Bone marrow (tissue), 2 donors: ENCODE data around the gene ABLIM2.

Experiments used
- DNase-seq, 2 donors: peaks; one replicate each; lab custom pipeline; 2025; lab: John Stamatoyannopoulos, UW

The ABLIM2 gene

GRCh38 chr4:8004066-8004465 lies 154.5 kb downstream of the ABLIM2 start:
- no peak for DNase-seq

- DNase-seq, result no peak
These were observed 155.9 kb downstream of the ABLIM2 start for GRCh38 chr4:8002525-8003309.

GRCh38 chr4:8001564-8002355 lies 156.9 kb downstream of the ABLIM2 start:
- DNase-seq, result no peak

GRCh38 chr4:8000721-8001491 lies 157.7 kb downstream of the ABLIM2 start:
- no peak for DNase-seq

DNA sequence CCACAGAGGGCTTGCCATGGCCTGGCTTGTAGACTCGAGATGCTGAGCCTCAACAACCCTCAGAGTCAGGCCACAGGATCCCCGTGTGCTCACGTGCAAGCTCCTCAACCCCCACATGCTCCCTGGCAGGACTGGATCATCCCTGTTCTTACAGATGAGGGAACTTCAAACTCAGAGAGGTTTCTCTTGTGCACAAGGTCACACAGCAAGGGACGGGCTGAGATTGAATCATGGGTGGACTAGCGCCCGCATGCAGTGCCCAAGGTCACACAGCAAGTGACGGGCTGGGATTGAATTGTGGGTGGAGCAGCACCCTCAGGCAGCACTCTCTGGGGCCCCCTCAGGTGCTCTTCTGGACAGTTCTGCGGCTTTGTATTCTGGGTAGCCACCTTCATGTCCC lies 158.4 kb downstream of the ABLIM2 start:
- no peak for DNase-seq

DNA sequence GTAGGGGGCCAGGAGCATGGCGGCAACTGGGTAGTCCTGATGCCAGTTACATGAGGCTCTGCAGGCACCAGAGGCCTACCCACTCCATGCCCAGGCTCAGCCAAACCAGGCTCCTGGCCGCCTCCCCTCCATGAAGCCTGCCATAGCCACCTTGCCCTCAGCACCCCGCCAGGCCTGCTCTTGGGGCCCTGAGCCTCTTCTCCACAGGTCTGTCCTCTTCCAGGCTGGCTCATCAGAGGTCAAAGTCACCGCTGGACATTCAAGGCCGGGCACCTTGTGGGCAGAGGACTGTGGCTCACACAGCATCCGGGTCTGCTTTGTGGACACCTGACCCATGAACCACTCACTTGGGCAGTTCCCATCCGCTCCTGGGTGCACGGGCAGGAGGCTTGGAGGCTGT lies 158.9 kb downstream of the ABLIM2 start:
- DNase-seq, result no peak

- DNase-seq, result no peak
These were observed 159.3 kb downstream of the ABLIM2 start for GRCh38 chr4:7999279-7999678.

GRCh38 chr4:7998447-7998846 lies 160.2 kb downstream of the ABLIM2 start:
- DNase-seq, result no peak

- DNase-seq, result no peak
These were observed 162.7 kb downstream of the ABLIM2 start for GRCh38 chr4:7995866-7996265.

DNA sequence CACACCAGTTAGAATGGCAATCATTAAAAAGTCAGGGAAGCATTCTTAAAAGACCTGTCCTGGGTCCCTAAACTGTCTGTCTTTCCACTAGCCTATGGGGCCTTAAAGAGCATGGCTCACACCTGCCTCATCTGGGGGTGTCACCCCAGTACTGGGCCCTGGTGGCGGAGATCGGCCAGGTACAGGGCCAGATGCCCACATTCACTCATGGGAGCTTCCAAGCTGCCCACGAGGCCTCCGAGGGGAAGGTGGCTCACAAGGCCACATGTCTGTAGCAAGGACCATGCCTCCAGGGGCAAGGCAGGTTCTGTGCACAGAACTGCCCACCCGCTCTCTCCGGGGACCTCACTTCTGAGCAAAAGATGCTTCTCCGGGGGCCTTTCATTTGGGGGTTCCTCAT lies 163.5 kb downstream of the ABLIM2 start:
- DNase-seq, result no peak

DNA sequence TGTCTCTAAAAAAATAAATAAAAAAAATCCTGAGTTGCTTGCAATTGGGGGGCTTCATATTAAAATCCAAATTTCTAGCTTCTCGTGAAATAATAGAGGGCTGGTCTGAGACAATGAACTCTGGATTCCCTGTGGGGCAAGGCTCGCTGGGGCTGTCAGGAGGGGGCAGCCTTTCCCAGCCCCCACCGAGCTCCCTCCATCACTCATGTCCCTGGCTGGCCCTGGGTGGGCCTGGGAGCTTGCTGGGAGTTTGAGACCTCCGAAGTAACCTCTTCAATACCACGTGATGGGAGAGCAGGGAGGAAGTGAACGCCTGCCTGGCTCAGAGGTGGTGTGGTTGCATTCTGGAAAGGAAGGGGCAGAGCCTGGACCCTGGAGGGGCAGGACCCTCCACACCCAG lies 164.9 kb downstream of the ABLIM2 start:
- no peak for DNase-seq

DNA sequence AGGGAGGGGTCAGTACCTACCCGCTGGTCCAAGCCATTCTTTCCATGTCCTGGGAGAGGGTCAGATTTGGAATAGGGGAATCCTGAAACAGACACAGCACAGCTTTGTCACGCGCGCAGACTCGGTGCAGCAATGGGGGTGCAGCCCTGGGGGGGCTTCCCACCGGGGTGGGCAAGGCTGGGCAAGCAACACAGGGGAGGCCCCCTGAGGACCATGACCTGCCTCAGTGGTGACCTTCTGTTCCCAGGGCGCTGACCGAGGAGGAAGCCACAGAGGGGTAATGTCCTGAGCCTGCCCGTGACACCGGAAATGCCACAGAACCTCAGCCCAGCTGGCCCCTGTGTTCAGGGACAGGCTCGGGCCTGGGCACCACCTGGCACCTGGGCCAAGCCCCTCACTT lies 165.8 kb downstream of the ABLIM2 start:
- DNase-seq, result no peak

GRCh38 chr4:7990807-7991459 lies 167.7 kb downstream of the ABLIM2 start:
- no peak for DNase-seq

- DNase-seq, result no peak
These were observed 169.0 kb downstream of the ABLIM2 start for GRCh38 chr4:7989654-7990053.

GRCh38 chr4:7988437-7988836 lies 170.2 kb downstream of the ABLIM2 start:
- DNase-seq, result no peak

GRCh38 chr4:7987148-7987989 lies 171.2 kb downstream of the ABLIM2 start:
- DNase-seq, result peak; percentile 13 to 20

DNA sequence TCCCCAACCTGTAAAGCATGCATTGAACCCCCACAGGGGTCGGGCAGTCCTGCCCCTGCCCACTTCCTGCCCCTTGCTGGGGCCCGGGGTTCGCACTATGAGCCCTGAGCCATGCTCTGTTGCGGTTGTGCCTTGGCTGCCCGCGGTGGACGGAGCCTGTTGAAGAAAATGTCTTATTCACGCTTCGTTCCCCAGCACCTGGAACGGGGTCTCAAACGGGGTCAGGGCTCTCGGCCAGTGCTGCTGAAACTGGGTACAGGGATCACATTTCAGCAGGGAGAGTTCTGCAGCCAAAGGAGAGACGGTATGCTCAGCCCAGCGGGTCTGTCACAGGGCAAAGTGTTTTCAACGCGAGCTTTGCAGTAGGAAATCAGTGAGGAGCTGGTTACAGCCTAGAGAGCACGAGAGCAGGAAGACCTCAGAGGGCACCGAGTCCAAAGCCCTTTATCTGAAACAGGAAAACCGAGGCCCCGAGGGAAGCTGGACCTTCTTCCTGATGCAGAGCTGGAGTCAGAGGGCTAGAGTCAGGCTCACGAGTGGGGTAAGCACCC lies 172.6 kb downstream of the ABLIM2 start:
- no peak for DNase-seq

DNA sequence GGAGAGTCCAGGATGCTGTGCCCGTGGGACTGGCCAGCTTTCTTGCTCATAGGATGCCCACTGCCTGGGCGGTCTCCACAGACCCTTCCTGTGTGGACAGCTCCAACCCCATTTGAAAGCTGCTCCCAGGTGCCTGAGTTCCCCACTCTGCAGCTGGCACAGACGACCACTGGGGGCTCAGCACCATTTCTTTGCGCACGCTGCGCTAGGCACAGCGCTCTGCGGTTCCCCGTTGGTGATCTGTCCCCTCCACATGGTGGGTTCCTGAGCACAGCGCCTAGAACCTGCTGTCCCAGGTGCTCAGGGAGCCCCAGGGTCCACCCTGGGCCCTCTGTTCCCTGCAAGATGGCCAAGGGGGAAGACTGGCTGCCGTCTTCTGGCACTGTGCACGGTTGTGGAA lies 173.5 kb downstream of the ABLIM2 start:
- DNase-seq, result no peak

DNA sequence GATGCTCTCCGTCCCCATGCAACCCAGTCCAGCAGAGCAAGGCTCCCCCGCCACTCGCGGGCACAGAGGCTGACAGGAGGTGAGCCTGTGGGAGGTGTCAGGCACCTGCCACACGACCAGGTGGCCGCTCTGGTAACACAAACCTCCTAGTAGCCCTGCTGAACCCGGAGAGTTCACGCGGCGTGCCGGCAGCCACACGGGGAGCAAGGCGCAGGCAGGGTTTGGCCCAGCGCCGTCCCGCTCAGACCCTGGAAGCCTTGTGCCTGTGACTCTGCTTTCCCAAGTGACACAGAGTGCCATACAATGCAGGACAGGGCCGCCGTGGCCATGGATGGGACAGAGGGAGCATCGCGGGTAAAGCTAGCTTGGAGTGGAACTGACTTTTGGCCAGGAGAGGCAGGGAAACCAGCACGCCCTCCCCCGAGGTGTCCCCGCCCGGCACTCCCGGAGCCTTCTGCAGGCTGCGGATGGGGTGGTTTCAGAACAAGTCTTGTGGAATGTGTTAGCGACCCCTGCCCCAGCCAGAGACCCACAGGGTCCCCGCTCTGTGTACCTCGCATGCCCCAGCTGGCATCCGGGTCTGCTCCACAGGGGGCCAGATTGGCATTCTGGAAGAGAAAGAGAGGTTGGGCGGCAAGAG lies 174.2 kb downstream of the ABLIM2 start:
- DNase-seq, result no peak

DNA sequence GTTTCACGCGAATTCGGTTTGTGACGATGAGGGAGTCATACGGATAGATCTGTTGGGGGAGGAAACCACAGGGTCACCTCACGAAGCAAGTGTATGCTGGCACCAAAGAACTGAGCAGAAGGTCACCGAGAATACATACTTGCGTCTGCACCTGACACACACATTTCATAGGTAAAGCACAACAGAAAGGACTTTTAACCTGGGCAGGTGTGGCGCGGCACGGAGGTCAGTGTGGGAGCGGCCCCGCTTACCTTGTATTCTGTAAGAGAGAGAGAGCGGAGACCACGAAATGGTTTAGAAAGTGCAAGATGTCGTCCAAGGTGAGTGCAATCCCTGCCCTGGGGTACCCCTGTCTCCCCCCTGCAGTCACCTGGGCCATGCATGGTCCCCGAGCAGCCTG lies 175.3 kb downstream of the ABLIM2 start:
- DNase-seq, result no peak
